Right lung (tissue), 10 donors: ENCODE measurements around the gene RSPH10B. TPM values are rescaled to one million over a fixed set of nuclear protein-coding genes. Genes with fewer than 3 reads are reported as not detected.
"Not testable (repeated sequence)": the region's sequence is repeated elsewhere in the genome, so short reads cannot be mapped to it uniquely, and the experiment has no call there.

Experiments
- DNase-seq, 2 donors: peaks; one replicate each; pipeline ENCODE4 v3.0.0-alpha.2; 2013
- long read RNA-seq, 8 donors: transcript quantifications; one replicate each; lab custom pipeline, GENCODE V29; 2026
- polyA plus RNA-seq, 5 donors: library from polyadenylated mRNA; unstranded; fragments of 120-200 nt; gene quantifications; one replicate each; pipeline versions ENCODE4 v1.2.1 to v1.2.3, GENCODE V29; 2013; ENCODE audit warnings: inconsistent platforms in 1 of 5, low replicate concordance in 1 of 5; ENCODE audit not compliant: insufficient read length in 5 of 5, insufficient read depth in 1 of 5

The RSPH10B gene
- 1 to 10 TPM in 4 of 5 donors, under 1 TPM in 1; 0.60 to 4.8 (median 2.3) TPM for polyA plus RNA-seq
- long read RNA-seq, donor 1, partial matches to known transcripts: 53 of 83 reads
- long read RNA-seq, donor 1, other reads (novel, unspliced or antisense): 30 of 83 reads
- long read RNA-seq, donor 2: 0 reads
- long read RNA-seq, donor 3: 0 reads
- long read RNA-seq, donor 4: 0 reads
- long read RNA-seq, donor 5, partial matches to known transcripts: 69 of 92 reads
- long read RNA-seq, donor 5, other reads (novel, unspliced or antisense): 23 of 92 reads
- long read RNA-seq, donor 6, partial matches to known transcripts: 50 of 73 reads
- long read RNA-seq, donor 6, other reads (novel, unspliced or antisense): 23 of 73 reads
- long read RNA-seq, donor 7: 0 reads
- long read RNA-seq, donor 8, partial matches to known transcripts: 11 of 21 reads
- long read RNA-seq, donor 8, other reads (novel, unspliced or antisense): 10 of 21 reads

DNA sequence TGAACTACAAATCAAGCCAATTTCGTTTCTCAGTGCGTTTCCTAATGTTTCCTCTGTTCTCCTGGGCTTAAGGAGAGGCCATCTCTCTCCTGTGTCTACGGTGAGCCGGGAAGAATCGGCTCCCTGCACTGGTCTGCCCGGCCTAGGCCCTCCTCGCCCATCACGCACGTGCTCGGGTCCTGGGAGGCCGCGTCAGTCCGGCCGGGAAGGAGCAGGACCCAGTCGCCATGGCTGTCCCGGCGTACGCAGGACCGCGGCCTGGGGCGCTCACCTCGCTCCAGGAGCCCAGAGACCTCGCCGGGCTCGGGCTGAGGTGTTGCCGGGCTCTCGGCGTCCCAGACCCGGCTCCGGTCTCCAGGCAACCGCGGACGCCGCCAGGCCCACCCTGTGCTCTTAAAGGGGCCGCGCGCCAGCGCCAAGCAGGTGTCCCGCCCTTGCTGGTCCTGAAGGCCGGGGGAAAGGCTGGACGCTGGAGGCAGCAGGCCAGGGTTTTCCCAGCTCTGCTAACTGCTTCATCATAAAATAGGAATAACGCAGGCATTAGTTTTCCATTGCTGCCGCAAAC lies at the start of gene RSPH10B:
RSPH10B (minus strand) TSS at position 343 of the 565 bp plus-strand sequence. CDS start 3,573 bp downstream, outside the sequence.
- not testable (repeated sequence) for DNase-seq

DNA sequence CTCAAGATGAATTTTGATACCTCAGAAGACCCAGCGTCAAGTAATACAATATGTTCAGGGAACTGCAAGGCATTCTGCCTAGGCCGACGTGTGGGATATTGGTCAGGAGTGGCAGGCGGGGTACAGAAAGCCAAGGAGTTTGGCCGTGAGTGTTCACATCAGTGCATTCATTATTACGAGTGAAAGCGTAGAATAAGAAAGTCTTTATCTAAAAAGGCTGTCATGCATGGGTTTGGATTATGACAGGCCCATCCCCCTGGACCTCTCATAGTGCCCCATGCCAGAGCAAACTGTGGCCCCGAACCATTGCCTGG lies 46.1 kb upstream of the RSPH10B start:
- no peak for DNase-seq

DNA sequence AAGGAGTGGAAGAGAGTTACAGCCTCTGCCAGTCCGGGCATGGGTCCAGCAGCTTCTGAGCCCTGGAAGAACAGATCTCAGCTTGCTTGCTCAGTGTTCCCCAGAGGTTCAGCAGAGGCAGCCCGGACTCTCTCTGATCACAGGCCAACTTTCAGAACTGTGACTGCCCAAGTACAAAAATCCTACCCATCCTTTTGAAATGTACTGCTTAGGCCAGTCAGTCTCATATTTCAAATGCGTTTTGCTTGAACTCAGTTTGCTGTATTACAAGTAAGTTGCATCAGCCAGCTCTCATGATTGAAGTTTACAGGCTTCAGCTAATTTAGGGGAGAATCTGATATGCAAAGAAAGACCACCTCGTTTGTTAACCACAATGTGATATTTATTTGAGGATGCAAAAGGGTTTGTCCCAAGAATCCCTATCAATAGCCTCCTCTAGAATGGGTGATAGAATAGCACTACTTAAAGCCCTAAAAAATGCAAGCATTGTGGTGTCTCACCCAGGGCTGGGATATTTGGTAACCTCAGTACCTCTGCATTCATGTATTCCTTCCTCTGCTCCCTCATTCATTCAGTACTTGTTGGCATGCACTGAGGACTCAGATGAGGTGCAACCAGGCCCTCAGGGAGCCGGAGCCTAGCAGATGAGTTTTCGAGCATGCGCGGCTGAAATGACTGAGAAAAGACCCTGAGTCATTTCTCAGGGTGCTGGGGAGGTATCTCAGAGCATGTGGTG lies 45.6 kb upstream of the RSPH10B start:
- DNase-seq: peak in 1 of 2 donors; percentile 18

DNA sequence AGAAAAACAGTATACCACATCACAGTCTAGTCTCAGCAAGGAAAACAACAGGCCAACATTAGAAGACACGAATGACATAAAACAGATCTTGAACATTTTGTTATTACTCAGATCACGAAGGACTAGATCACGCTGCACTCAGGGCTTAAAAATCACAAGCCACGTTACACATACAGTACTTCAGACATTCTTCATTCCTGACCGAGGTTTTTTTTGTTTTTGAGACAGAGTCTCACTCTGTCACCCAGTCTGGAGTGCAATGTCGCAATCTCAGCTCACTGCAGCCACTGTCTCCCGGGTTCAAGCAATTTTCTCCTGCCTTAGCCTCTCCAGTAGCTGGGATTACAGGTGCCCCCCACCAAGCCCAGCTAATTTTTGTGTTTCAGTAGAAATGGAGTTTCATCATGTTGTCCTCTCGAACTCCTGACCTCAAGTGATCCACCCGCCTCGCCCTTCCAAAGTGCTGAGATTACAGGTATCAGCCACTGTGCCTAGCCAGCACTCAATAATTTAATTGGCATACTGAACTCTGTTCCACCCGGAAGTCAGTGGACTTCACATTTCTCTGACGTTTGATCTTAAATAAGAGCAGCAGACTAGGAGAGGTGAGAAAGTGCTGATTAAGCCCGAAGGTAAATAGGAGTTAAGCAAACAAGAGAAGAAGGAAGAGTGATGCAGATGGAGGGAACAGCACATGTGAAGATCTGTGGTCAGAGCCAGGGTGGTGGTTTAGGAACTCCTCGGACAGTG lies 42.0 kb upstream of the RSPH10B start:
- DNase-seq: no peak

DNA sequence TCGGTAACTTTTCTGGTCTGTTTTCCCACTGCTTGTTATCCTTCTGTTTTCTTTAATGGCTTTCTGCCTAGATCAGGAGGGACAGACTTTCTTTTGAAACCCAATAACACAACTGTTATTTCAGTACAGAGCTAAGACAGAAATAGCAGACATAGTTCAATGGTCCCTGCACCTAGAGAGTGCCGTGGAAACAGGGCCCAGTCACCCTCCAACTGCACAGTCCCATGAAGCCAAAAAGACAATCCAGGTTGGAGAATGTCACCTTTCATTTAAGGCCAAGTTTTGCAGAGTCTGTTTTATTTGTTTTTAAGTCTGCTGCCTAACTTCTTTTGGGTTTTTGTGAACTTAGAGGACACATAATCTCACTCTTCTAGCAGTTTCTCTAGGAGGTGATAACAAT lies 41.1 kb upstream of the RSPH10B start:
- DNase-seq: no peak

DNA sequence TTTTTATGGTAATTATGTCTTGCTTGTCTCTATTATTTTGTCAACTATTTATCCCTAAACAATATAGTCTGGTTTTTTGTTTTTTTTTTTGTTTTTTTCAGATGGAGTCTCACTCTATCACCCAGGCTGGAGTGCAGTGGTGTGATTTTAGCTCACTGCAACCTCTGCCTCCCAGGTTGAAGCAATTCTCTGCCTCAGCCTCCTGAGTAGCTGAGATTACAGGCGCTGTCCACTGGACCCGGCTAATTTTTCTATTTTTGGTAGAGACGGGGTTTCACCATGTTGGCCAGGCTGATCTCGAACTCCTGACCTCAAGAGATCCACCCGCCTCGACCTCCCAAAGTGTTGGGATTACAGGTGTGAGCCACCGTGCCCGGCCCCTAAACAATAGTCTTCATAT lies 39.9 kb upstream of the RSPH10B start:
- not testable (repeated sequence) for DNase-seq

DNA sequence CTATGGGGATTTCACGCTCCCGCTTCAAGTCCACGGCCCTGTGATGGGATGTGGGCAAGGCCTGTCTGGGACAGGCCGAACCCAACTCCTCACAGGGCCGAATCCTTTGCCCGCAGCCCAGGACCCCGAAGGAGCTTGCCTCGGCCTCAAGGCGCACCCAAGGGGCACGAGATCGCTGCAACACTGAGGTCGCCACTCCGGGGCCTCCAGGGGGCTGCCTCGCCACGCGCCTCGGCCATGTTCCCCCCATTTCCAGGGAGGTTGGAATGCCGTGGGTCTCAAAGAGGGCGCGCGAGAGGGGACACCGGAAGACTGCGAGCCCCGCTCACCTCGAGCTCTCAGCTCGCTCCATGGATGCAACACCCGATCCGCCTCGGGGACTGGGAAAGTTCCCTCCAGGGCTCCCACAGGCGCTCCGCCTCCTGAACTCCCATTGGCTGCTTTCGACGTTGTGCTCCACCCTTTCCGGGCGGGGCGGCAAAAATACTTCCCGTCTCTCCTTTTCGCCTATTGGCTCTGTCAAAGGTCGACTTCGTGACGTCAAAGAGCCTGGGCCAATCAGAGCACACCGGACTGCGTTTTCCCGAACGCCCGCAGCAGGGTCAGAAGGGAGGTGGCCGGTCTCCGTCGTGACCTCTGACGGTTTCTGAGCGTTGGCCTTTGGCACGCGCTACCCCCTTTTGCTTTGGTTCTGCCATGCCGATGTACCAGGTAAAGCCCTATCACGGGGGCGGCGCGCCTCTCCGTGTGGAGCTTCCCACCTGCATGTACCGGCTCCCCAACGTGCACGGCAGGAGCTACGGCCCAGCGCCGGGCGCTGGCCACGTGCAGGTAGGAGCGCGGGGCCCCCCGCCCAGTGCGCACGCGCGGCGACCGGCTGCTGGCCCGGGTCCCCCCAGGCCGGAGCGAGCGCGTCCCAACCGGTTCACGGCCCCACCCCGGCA lies 38.5 kb upstream of the RSPH10B start, which contains the start of the genes AIMP2 and PMS2:
AIMP2 (plus strand) TSS at position 605 of the 944 bp plus-strand sequence; CDS start at position 697, 92 bp downstream.
PMS2 (minus strand) TSS at position 382 of the 944 bp plus-strand sequence; CDS start at position 352, 30 bp downstream.
- peak; percentile 96 to 97 for DNase-seq

DNA sequence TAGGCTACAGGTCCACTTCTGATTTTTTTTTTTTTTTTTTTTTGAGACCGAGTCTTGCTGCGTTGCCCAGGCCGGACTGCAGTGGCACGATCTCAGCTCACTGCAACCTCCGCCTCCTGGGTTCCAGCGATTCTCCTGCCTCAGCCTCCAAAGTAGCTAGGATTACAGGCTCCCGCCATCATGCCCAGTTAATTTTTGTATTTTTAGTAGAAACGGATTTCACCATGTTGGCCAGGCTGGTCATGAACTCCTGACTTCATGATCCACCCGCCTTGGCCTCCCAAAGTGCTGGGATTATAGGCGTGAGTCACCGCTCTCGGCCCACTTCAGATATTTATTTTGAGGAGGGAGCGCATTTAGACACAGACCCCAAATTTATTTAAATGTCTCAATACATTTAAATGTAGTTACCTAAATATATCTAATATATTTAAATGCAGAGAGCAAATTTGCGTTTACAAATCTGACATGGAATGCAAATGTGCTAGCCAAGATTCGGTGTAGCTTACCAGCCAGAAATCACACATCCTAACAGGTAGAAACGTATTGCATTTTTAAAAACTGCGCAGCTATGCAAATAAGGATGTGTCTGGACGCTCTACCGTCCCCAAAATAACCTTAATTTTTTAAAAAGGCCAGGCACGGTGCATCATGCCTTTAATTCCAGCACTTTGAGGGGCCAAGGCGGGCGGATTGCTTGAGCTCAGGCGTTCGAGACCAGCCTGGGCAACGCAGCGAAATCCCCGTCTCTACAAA lies 37.5 kb upstream of the RSPH10B start:
- DNase-seq: not testable (repeated sequence)

DNA sequence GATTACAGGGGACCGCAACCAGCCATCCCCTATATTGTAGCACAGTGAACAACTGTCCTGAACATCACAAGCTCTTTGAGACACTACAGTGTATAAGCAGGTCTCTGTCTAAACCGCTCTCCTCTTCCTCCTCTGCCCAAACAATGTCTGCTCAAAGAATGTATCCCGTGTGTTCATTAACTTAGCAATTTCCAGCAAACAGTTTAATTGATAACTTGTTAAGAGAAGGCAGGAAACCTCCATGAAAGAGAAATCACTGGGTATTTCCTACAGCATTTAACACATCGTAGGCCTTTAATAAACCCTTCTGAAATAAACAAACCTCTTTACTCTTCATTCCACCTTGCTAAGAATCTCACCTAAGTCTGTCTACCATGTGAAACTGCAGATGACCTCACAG lies 36.9 kb upstream of the RSPH10B start:
- no peak for DNase-seq

DNA sequence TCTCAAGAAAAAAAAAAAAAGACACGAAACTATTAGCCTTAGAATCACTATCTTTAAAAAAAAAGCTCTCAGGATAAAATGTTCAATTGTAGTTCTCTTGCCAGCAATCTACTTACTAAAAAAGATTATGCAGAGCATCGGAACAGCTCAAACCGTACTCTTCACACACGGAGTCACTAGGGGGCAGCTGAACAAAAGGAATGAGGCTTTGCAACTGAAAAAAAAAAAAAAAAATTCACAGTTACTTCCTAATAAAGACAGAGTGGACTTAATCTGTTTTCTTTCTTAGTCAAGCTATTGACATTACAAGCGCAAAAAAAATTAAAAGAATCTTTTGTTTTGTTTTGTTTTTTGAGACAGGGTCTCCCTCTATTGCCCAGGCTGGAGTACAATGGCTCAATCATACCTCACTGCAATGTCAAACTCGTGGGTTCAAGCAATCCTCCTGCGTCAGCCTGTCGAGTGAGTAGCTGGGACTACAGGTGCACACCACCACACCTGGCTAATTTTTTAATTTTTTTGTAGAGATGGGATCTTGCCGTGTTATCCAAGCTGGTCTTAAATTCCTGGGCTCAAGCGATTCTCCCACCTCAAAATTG lies 26.8 kb upstream of the RSPH10B start:
- peak; percentile 41 to 59 for DNase-seq

DNA sequence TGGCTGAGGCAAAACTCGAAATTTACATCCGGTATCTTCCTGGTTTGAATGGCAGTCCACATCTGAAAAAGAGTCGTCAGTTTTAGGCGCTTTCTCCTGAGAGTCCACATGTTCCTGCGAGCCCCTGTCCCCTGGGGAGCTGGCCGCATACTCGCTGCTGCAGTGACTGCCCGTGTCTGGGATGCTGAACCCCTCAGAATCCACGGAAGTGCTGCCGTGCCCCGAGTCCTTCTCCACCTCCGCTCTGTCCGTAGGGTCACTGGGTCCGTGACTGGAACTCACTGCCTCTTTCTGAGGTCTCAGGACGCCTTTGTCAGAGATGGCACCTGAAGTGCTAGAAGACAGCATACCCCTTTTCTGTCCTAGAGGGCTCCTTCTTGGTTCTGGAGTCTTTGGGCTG lies 16.6 kb upstream of the RSPH10B start:
- not testable (repeated sequence) for DNase-seq

DNA sequence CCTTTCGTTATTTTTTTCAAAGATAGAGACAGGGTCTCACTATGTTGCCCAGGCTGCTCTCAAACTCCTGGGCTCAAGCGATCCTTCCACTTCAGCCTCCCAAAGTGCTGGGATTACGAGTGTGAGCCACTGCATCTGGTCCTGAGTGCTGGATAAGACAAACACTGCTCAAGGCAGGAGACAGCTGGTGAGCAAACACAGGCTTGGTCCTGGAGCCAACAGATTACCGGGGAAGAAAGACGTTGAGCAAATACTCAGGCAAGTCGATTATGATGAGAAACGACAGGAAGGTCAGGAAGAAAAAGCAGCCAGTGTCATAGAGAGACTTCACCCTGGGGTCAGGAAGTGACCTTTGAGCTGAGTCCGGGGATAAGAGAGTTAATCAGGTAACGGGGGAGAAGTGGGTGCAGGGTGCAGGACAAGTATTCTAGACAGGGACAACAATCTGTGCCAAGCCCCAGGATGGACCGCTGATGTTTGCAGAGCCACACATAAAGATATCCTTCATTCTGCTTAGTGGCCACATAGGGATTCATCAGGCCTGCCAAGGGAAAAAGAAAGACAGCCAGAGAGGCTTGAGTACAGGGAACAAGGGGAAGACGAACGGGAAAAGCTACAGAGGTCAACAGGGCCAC lies 9.3 kb upstream of the RSPH10B start:
- DNase-seq: not testable (repeated sequence)

DNA sequence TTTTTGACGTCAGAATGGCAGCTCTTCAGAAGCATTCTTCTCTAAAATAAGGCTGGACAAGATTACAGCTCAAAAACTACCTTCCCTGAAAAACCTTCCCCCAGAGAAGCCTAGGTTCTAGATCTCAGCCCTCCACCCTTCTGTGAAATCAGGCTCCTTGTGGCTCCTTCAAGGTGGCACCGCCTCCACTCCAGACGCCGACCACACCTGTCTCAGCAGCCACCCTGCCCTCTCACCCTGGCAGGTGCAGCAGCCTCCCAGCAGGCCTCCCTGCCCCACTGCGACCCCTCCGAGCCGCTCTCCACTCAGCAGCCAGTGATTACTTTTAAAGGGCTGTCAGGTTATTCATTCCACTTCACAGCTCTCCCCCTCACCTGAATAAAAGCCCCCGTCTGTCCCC lies 3.1 kb upstream of the RSPH10B start:
- not testable (repeated sequence) for DNase-seq

DNA sequence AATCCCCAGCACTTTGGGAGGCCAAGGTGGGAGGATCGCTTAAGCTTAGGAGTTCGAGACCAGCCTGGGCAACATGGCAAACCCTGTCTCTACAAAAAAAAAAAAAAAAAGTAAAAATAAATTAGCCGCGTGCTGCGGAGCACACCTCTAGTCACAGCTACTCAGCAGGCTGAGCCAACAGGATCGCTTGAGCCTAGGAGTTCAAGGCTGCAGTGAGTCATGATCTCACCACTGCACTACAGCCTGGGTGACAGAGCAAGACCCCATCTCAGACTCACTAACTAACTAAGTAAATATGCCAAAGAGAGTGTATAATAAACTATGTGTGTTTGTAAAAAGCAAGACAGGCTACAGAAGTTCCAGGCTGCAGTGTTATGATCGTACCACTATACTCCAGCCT lies 6.7 kb downstream of the RSPH10B start:
- not testable (repeated sequence) for DNase-seq

DNA sequence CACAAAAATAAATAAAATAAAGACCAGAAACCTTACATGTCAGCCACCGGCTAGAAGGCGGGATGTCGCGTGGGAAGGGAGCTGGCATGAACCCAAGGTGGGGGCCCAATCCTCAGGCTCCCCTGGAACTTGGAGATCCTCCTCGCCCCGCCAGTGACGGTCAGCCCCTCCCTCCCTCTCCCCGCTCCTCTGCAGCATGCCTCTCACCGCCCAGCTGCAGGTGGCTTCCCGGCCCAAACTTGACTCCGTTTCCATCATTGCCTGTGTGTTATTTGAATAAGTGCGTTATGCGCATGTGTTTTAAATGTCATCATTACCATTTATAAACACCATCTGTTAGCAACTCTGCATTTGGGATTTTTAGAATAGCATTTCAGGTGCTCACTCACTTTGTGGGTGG lies 7.3 kb downstream of the RSPH10B start:
- not testable (repeated sequence) for DNase-seq

DNA sequence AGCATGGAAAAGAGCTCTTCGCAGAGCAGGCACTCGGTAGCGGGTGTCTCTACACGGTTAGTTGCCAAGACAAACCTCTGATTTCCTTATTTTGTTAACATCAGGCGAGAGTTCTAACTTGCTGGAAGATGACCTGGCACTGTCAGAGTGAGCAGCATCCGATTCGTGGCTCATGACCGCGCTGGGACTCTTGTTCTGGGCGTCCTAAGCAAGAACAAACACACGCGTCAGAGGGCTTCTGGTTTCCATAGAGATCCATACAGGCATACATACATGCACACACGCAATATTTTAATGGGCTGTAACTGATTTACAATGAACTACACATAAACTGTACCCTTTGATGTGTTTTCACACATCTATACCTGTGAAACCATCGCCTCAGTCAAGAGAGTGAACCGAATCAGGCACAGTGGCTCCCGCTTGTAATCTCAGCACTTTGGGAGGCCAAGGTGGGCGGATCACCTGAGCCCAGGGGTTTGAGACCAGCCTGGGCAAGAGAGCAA lies 35.5 kb downstream of the RSPH10B start:
- not testable (repeated sequence) for DNase-seq

DNA sequence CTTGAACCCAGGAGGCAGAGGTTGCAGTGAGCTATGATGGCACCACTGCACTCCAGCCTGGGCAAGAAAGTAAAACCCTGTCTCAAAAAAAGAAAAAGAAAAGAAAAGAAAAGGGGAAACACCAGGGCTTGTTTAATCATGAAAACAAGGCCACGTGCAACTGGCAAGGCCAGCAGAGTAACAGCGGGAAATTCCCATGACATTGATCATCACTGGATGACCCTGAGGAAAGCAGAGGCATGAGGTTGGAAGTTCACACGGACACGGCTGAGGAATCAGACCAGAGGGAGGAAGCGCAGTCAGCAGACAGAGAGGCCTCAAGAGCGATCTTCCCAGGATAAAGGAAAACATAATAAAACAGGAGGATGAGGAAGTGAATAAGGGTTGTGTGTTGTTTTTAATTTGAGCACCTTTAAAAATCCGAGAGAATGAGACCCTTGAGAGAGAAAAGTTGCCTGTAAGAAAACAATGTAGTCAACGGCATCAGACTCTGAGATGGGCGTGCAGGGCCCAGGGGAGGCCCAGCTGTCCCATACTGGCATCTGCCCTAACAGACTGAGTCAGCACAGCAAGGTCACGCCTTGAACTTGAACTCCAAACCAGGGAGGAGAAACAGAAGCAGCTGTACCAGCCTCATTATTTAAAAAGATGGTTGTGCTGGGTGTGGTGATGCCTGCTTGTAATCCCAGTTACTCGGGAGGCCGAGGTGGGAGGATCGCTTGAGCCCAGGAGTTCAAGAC lies 38.4 kb downstream of the RSPH10B start:
- peak in 1 of 2 donors; percentile 0 for DNase-seq

DNA sequence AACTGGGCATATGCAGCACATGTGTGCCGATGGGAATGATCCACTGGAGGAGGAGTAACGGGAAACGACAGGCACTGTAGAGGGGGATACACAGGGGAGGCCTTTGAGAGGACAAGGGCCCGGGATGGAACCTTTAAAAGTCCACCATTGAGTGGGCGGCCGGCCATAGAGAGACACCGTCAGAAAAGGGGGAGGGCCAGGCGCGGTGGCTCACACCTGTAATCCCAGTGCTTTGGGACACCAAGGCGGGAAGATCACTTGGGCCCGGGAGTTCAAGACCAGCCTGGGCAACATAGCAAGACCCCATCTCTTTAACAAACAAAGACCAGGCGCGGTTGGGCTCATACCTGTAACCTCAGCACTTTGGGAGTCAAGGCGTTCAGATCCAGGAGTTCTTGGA lies 39.2 kb downstream of the RSPH10B start:
- not testable (repeated sequence) for DNase-seq
